ENCODE measurements around the gene MATK. TPM values are rescaled to one million over a fixed set of nuclear protein-coding genes. Genes with fewer than 3 reads are reported as not detected.

Gene MATK
- total and polyA plus RNA-seq, 10 of the 15 experiments (the other 5 are each of a cell fraction or from before 2014, with no cell fraction given): 0.24 to 2.2 (median 1.1) TPM; not detected in 2

DNA sequence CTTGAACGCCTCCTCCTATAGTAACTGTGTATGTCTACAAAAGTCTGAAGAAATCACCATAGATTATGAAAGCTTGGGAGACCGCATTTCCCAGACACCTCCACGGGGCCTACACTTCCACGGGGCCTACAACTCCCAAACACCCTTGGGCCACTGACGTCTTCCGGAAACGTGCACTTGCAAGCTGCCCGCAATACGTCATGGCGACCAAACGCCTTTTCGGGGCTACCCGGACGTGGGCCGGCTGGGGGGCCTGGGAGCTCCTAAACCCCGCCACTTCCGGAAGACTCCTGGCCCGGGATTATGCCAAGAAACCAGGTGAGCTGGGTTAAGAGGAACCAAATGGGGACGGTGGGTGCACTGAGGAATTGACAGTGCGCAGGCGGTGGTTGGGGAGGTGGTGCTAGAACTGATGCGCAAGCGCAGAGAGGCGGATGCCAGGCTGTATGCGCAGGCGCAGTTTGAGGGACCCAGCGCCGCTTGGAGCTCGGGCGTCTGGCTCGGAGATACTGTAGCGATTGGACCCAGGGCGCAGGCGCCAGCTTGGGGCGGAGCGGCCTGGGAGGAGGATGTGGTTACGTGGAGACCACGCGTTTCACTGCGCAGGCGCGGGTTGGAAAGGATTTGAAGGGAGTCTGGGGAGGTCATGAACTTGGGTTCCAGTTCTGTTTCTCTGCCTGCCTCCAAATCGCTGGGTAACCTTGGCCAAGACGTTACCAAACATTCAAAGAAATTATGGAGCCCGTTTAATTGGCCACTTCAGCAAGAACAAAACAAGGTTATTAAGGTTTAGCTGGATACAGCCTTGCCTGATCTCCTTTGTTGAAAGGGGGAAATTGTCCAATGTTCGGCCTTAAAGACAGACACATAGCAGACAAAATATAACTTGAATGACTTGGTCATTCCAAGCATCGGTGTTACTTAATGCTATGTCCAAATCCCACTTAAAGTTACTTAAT is 23.4 kb downstream of the MATK start, which contains the start of gene MRPL54 (continued):
- TF ChIP-seq GABPA (IDR thresholded peaks at IDR 0.05; ENCODE audit: low read depth) (peak; percentile 87), ZNF207 (IDR thresholded peaks at IDR 0.05; ENCODE audit: borderline replicate concordance) (peak; percentile 87), LARP7 (IDR thresholded peaks at IDR 0.05) (peak; percentile 27), SREBF1 (IDR thresholded peaks at IDR 0.05; ENCODE audit: low read length) (no peak; the same call in 1 of the 2 replicates), NR2C2 (IDR thresholded peaks at IDR 0.05; ENCODE audit: borderline replicate concordance, control insufficient read depth, insufficient read length, low read depth) (no peak), BRCA1 (IDR thresholded peaks at IDR 0.05; ENCODE audit: low read depth, low read length) (no peak), CREB1 (IDR thresholded peaks at IDR 0.05; ENCODE audit: low read depth) (peak; percentile 97), MYB (IDR thresholded peaks at IDR 0.05; ENCODE audit: borderline replicate concordance, low read depth, low read length) (no peak), PAX5 (IDR thresholded peaks at IDR 0.05; ENCODE audit: borderline replicate concordance, low read depth, low read length) (no peak), RFX5 (IDR thresholded peaks at IDR 0.05; ENCODE audit: low read depth, low read length) (no peak), NBN (IDR thresholded peaks at IDR 0.05) (peak; percentile 94), ZSCAN29 (IDR thresholded peaks at IDR 0.05) (no peak), FOXK2 (IDR thresholded peaks at IDR 0.05) (no peak), SMAD1 (IDR thresholded peaks at IDR 0.05; ENCODE audit: low read depth, partially characterized antibody) (peak; percentile 34), BACH1 (IDR thresholded peaks at IDR 0.05; ENCODE audit: borderline replicate concordance) (peak; percentile 53; the same call in 1 of the 2 replicates), EGR1 (IDR thresholded peaks at IDR 0.05; ENCODE audit: borderline replicate concordance in 1 of 2, low read depth in 2 of 2, low read length in 2 of 2) (peak in 1 of 2 experiments; percentile 18; a peak in 1 of 3 replicates), GATAD2B (conservative IDR thresholded peaks at IDR 0.05; ENCODE audit: low read depth) (peak; percentile 29; the same call in 1 of the 2 replicates)
- TF ChIP-seq, protein P1, sequence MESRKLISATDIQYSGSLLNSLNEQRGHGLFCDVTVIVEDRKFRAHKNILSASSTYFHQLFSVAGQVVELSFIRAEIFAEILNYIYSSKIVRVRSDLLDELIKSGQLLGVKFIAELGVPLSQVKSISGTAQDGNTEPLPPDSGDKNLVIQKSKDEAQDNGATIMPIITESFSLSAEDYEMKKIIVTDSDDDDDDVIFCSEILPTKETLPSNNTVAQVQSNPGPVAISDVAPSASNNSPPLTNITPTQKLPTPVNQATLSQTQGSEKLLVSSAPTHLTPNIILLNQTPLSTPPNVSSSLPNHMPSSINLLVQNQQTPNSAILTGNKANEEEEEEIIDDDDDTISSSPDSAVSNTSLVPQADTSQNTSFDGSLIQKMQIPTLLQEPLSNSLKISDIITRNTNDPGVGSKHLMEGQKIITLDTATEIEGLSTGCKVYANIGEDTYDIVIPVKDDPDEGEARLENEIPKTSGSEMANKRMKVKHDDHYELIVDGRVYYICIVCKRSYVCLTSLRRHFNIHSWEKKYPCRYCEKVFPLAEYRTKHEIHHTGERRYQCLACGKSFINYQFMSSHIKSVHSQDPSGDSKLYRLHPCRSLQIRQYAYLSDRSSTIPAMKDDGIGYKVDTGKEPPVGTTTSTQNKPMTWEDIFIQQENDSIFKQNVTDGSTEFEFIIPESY (IDR thresholded peaks at IDR 0.05): no peak
- TF ChIP-seq, protein P2, sequence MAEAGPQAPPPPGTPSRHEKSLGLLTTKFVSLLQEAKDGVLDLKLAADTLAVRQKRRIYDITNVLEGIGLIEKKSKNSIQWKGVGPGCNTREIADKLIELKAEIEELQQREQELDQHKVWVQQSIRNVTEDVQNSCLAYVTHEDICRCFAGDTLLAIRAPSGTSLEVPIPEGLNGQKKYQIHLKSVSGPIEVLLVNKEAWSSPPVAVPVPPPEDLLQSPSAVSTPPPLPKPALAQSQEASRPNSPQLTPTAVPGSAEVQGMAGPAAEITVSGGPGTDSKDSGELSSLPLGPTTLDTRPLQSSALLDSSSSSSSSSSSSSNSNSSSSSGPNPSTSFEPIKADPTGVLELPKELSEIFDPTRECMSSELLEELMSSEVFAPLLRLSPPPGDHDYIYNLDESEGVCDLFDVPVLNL (IDR thresholded peaks at IDR 0.05; ENCODE audit: low read depth, low read length): no peak
- TF ChIP-seq, protein P3, sequence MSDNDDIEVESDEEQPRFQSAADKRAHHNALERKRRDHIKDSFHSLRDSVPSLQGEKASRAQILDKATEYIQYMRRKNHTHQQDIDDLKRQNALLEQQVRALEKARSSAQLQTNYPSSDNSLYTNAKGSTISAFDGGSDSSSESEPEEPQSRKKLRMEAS (IDR thresholded peaks at IDR 0.05; ENCODE audit: low read depth, low read length): no peak
- TF ChIP-seq, protein P4, sequence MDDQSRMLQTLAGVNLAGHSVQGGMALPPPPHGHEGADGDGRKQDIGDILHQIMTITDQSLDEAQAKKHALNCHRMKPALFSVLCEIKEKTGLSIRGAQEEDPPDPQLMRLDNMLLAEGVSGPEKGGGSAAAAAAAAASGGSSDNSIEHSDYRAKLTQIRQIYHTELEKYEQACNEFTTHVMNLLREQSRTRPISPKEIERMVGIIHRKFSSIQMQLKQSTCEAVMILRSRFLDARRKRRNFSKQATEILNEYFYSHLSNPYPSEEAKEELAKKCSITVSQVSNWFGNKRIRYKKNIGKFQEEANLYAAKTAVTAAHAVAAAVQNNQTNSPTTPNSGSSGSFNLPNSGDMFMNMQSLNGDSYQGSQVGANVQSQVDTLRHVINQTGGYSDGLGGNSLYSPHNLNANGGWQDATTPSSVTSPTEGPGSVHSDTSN (IDR thresholded peaks at IDR 0.05; ENCODE audit: insufficient replicate concordance, low read depth, low read length): no peak
- TF ChIP-seq, protein P5, sequence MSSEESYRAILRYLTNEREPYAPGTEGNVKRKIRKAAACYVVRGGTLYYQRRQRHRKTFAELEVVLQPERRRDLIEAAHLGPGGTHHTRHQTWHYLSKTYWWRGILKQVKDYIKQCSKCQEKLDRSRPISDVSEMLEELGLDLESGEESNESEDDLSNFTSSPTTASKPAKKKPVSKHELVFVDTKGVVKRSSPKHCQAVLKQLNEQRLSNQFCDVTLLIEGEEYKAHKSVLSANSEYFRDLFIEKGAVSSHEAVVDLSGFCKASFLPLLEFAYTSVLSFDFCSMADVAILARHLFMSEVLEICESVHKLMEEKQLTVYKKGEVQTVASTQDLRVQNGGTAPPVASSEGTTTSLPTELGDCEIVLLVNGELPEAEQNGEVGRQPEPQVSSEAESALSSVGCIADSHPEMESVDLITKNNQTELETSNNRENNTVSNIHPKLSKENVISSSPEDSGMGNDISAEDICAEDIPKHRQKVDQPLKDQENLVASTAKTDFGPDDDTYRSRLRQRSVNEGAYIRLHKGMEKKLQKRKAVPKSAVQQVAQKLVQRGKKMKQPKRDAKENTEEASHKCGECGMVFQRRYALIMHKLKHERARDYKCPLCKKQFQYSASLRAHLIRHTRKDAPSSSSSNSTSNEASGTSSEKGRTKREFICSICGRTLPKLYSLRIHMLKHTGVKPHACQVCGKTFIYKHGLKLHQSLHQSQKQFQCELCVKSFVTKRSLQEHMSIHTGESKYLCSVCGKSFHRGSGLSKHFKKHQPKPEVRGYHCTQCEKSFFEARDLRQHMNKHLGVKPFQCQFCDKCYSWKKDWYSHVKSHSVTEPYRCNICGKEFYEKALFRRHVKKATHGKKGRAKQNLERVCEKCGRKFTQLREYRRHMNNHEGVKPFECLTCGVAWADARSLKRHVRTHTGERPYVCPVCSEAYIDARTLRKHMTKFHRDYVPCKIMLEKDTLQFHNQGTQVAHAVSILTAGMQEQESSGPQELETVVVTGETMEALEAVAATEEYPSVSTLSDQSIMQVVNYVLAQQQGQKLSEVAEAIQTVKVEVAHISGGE (CRISPR knock-in tag; IDR thresholded peaks at IDR 0.05): 0 out of 2 replicates have a peak, but pooled peaks have one; percentile 10

All from GM12878 (cell line).